ENCODE results near the gene PPP1R27.

DNA sequence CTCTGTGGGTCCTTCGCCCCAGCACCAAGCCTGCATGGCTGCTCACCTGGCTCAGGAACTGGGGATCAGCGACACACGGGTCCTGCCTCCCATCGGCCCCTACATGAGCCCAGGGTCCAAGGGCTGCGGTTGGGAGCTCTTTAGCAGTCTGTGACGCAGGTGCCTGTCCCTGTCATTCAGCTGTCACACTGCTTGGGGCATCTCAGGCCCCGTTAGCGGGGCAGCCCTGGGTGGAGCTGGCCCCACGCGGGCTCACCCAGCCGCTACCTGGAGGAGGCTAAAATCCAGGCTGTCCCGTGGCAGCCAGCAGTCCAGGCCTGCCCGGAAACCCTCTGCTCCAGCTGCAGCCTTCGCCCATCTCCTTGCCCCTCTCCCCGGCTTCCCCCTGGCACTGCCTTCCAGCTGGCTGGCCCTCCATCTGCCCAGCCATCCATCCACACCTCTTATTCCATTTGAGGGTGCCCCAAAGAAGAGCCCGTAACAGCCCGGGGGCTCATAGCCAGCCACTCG lies 27.6 kb downstream of the PPP1R27 start:
- no peak for TF ChIP-seq CTCF (IDR thresholded peaks at IDR 0.05)
- TF ChIP-seq POLR2A (IDR thresholded peaks at IDR 0.05) = no peak
